ENCODE measurements around the gene ZBTB12.

Gene ZBTB12

GRCh38 chr6:31947070-31947675 lies 45.3 kb upstream of the ZBTB12 start:
- Mint-ChIP-seq H3K27ac (no peak overlapping the region), H3K9me3 (no peaks in the 10 kb centered on the region), H3K4me3 (no peak overlapping the region), H3K4me1 (peaks cover 24% of the 10 kb centered on the region), H3K36me3 (ENCODE audit: low read depth) (peaks cover 7% of the 10 kb centered on the region), H3K27me3 (ENCODE audit: low read depth, poor library complexity) (peaks cover 12% of the 10 kb centered on the region)
- TF ChIP-seq CTCF (IDR thresholded peaks at IDR 0.05), result no peak
- no peak for DNase-seq

GRCh38 chr6:31946370-31946885 lies 44.5 kb upstream of the ZBTB12 start:
- H3K27me3 Mint-ChIP-seq (ENCODE audit: low read depth, poor library complexity), result peaks cover 15% of the 10 kb centered on the region
- peaks cover 7% of the 10 kb centered on the region for H3K36me3 Mint-ChIP-seq (ENCODE audit: low read depth)
- H3K9me3 Mint-ChIP-seq, result no peaks in the 10 kb centered on the region
- no peak for DNase-seq
- peaks cover 27% of the 10 kb centered on the region for H3K4me1 Mint-ChIP-seq
- H3K27ac Mint-ChIP-seq, result no peak overlapping the region
- no peak overlapping the region for H3K4me3 Mint-ChIP-seq
- TF ChIP-seq CTCF (IDR thresholded peaks at IDR 0.05), result no peak

GRCh38 chr6:31945507-31946369 lies 43.9 kb upstream of the ZBTB12 start, which contains the start of gene CFB:
CFB (plus strand) TSS chr6:31946095; CDS start chr6:31946222, 127 bp downstream.
- Mint-ChIP-seq H3K27me3 (ENCODE audit: low read depth, poor library complexity) (peaks cover 15% of the 10 kb centered on the region), H3K36me3 (ENCODE audit: low read depth) (peaks cover 1% of the 10 kb centered on the region), H3K9me3 (no peaks in the 10 kb centered on the region), H3K4me3 (no peak within 1 kb of the TSS), H3K4me1 (peaks cover 32% of the 10 kb centered on the region), H3K27ac (no peak within 1 kb of the TSS)
- no peak for TF ChIP-seq CTCF (IDR thresholded peaks at IDR 0.05)
- no peak for DNase-seq

- Mint-ChIP-seq H3K36me3 (ENCODE audit: low read depth) (no peaks in the 10 kb centered on the region), H3K27ac (no peak overlapping the region), H3K4me1 (peaks cover 38% of the 10 kb centered on the region), H3K9me3 (no peaks in the 10 kb centered on the region), H3K4me3 (no peak overlapping the region), H3K27me3 (ENCODE audit: low read depth, poor library complexity) (peaks cover 15% of the 10 kb centered on the region)
- no peak for TF ChIP-seq CTCF (IDR thresholded peaks at IDR 0.05)
- no peak for DNase-seq
Observed at GRCh38 chr6:31945154-31945506, 43.2 kb upstream of the ZBTB12 start.

- Mint-ChIP-seq H3K36me3 (ENCODE audit: low read depth) (no peaks in the 10 kb centered on the region), H3K27ac (no peak overlapping the region), H3K4me3 (no peak overlapping the region), H3K9me3 (no peaks in the 10 kb centered on the region), H3K27me3 (ENCODE audit: low read depth, poor library complexity) (peaks cover 18% of the 10 kb centered on the region), H3K4me1 (peaks cover 34% of the 10 kb centered on the region)
- no peak for DNase-seq
- no peak for TF ChIP-seq CTCF (IDR thresholded peaks at IDR 0.05)
Observed at GRCh38 chr6:31943742-31944141, 41.9 kb upstream of the ZBTB12 start.
